HG03439 (cell line): ENCODE measurements around the gene WNT10A.
"Not testable (repeated sequence)": the region's sequence is repeated elsewhere in the genome, so short reads cannot be mapped to it uniquely, and the experiment has no call there.

Source experiments
- ATAC-seq: cut with Tn5 transposase; IDR thresholded peaks from one replicate; pipeline ENCODE4 v1.9.1; 2021; ENCODE audit warnings: mild to moderate bottlenecking, moderate library complexity; ENCODE audit not compliant: unreplicated experiment

Gene WNT10A

DNA sequence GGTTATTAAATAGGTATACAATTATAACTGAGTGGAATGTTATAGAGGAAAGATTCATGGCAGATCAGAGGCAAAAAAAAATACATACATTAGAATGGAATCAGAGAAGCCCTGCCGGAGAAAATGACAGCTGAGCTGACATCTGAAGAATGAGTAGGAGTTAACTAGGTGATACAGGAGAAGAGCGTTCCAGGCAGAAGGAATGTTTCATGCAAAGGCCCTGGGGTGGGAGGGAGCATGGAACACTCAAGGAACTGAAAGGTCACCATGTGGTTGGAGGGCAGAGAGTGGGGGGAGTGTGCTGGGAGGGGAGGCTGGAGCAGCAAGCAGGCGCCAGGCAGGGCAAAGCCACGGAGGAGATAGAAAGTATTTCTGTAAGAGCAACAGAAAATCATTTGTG, 47.2 kb downstream of the WNT10A start:
- ATAC-seq = no peak

DNA sequence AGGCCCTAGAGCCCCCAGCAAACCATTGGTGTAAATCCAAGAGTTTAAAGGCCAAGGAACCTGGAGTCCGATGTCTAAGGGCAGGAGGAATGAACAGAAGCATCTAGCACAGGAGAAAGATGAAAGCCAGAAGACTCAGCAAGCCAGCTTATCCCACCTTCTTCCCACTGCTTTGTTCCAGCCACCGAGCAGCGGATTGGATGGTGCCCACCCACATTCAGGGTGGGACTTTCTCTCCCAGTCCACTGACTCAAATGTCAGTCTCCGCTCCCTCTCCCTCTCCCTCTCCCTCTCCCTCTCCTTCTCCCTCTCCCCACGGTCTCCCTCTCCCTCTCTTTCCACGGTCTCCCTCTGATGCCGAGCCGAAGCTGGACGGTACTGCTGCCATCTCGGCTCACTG, 49.8 kb downstream of the WNT10A start:
- ATAC-seq = not testable (repeated sequence)

DNA sequence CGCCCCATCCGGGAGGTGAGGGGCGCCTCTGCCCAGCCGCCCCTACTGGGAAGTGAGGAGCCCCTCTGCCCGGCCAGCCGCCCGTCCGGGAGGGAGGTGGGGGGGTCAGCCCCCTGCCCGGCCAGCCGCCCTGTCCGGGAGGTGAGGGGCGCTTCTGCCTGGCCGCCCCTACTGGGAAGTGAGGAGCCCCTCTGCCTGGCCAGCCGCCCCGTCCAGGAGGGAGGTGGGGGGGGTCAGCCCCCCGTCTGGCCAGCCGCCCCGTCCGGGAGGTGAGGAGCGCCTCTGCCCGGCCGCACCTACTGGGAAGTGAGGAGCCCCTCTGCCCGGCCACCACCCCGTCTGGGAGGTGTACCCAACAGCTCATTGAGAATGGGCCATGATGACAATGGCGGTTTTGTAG, 51.1 kb downstream of the WNT10A start:
- not testable (repeated sequence) for ATAC-seq
